NCI-H128 (cell line): Measurements from ENCODE around the gene KLHL29.
"Not testable (repeated sequence)": the region's sequence is repeated elsewhere in the genome, so short reads cannot be mapped to it uniquely, and the experiment has no call there.

ENCODE experiments used
- DNase-seq: peaks from one replicate; lab custom pipeline; 2025; ENCODE audit not compliant: unreplicated experiment; lab: John Stamatoyannopoulos, UW

Gene KLHL29

DNA sequence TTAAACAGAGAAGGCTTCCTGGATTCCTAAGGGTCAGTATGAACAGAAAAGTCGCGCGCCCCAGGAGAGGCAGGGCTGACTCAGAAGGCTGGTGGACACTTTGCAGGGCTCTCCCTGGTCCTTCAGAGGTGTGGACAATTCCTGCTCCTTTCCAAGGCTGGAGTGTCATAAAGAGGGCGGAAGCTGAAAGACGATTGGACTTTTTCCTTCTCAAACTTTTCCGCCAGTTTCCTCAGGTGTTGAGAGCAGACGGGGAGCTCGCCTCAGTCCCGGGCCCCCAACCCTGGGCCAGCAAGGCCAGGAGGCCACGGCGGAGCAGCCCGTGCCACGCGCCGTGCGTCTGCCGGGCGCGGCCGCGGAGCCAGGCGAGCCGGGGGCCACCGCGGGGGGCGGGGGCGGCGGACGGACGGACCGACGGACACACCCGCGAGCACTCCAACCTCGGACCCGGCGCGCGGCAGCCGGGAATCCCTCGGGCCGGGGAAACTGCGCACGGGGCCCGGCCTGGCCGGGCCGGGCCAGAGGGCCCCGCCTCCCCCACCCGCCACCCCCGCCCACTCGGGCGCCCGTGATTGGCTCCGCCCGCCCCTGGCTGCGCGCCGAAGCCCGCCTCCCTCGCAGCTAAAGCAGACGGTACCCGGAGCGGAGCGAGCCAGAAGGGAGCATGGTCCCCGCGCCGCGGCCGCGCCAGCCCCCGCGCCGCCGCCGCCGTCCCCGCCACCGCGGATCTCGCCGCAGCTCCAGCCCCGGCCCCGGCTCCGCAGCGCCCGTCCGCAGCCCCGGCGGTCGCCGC lies at the start of gene KLHL29:
TSS of gene KLHL29 (plus strand) at position 629 of the 793 bp plus-strand sequence. CDS start 177,018 bp downstream, outside the sequence.
- DNase-seq, result peak; percentile 58

GRCh38 chr2:23335550-23335949 lies 49.4 kb upstream of the KLHL29 start:
- DNase-seq, result no peak

DNA sequence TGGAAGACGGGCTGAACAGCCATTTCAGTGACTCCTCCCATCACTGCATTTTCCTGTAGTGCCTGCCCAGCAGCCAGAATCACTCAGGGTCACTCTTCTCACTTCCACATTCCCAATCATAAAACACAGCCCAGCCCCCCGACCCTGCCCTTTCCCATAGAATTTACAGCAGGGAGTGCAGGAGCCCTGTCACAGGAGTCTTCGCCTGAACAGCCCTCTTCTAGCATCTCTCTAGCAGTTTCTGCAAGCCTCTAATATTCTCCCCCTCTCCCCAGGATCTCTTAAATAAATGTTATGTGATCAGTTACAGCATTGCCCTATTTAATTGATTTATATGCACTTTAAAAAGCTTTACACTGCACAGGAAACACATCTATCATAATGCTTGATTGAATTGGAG lies 42.9 kb upstream of the KLHL29 start:
- no peak for DNase-seq

- no peak for DNase-seq
Observed at GRCh38 chr2:23346029-23346428, 39.0 kb upstream of the KLHL29 start.

DNA sequence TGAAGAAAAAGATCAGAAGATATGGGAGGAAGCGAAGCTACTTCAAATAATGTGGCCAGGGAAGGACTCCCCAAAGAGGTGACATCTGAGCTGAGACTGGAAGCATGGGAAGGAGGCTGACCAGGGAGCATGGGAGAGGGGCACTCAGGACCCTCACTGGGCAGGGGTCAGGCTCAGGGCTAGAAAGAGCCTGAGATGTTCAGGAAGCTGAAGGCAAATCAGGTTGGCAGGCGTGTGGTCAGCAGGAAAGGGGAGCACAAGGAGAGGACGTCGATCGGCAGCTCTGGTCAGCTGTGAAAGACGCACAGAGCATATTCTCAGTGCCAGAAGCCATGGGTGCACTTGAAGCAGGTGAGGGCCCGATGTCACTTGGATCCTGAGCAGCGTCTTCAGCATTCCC lies 38.2 kb upstream of the KLHL29 start:
- DNase-seq, result no peak

DNA sequence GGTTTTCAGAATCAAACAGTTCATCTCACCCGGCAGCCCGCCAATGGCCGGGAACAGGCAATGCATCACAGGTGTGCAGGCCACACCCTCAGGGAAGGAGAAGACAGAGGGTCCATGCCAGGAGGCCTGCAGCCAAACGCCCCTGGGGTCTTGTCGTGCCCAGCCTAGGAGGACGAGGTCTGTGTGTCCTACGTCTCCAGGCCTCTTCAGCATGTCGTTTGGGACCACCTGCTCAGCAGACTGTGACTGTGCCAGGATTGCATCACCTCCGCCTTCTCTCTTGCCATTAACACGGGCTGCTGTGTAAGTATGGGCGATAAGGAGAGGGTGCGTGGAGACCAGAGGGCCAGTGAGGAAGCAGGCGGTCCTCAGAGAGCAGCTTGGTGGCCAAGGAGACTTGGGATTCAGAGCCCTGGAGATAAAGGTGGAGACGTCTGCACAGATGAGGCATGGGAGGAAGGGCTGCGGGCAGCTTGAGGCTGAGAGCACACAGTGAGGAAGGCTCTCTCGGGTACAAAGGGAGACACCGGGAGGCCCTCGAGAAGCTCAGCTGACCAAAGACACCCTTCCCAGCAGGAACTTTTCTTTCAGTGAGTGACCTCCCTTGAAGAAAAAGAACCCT lies 37.4 kb upstream of the KLHL29 start:
- DNase-seq, result no peak

GRCh38 chr2:23348093-23348481 lies 36.9 kb upstream of the KLHL29 start:
- not testable (repeated sequence) for DNase-seq

GRCh38 chr2:23349508-23349907 lies 35.5 kb upstream of the KLHL29 start:
- no peak for DNase-seq

DNA sequence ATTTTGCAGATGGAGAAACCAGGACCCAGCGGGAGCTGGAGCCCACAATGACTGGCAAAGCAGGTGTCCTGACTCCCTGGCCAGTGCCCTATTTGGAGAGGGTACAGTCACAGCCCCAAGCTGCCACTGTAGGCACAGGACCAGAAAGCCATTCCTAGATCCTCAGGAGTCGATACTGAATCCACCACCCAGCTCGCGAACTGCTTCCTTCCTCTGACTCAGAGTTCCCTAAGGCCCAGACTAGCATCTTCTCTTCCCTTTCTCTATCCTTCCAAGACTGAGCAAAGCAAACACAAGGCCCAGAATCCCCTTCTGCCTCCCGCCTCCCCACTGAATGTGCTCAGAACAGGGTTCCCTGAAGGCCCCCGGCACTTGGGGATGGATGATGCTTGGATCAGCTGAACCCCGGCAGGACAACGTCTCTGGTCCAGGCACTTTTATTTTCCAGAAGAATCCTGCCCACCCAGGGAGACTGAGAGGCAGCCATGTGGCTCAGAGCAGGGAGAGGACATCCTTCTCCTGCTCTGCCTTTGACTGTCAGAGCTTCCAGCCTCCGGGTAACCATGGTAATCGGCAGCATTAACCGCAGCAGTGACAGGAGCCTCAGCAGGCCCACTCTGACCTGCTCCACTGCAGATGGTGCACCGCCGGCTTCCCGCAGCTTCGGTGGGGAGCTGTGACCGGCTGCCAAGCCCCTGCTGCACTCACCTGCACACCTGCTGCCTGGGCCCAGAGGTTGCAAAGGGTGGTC lies 34.8 kb upstream of the KLHL29 start:
- DNase-seq, result no peak

- DNase-seq, result no peak
Observed at GRCh38 chr2:23350792-23351355, 34.1 kb upstream of the KLHL29 start.

DNA sequence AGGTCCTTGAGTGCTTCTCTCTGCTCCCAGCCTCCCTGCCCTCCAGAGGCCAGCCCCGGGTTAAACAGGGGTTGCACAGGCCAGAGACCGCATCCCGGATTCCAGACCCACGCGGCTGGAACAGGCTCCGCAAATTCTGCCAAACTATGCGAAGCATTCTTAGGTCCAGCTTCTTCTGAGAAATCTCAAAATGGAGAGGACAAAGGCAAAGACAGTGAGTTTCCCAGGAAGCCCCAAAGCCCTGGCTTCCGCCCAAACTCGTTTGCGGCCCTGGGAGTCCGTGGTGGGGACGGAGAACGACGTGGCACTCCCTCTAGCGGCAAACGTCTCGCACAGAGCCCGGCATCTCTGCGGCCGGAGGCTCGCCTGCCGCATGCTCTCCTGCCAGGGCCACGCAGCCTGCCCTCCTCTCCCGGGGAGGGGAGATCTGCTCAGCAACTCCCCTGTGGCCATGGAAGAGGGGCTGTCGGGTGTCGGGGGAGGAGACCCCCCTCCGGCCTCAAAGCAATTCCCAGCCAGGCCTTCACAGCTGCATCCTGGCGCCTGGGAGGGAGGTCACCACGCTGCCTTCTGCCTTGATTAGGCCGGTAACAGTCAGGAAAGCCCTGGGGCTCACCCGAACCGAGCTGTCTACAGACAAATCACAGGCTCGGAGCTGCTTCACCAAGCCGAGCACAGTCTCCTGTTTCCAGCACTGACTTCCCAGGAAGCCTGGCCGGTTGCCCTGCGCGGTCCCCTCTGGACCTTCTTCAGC lies 33.4 kb upstream of the KLHL29 start:
- DNase-seq, result no peak

GRCh38 chr2:23354554-23354953 lies 30.4 kb upstream of the KLHL29 start:
- no peak for DNase-seq

DNA sequence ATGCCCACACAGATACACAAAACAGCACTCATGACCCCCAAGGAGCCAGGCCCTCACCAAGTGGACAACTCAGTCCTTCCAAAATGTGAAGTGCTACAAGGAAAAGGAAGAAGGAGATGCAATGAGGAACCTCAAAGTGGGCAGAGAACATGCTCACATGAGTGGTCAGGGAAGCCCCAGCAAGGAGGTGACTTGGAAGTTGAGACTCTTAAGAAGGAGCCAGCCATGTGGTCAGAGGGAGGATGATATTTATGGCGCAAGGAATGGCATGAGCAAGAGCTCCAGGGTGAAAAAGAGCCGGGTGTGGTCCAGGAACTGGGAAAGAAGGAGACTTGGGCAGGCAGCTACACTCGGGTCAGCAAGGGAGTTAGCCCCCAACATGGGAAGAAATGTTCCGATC lies 30.0 kb upstream of the KLHL29 start:
- DNase-seq, result no peak

GRCh38 chr2:23356711-23357110 lies 28.3 kb upstream of the KLHL29 start:
- no peak for DNase-seq

DNA sequence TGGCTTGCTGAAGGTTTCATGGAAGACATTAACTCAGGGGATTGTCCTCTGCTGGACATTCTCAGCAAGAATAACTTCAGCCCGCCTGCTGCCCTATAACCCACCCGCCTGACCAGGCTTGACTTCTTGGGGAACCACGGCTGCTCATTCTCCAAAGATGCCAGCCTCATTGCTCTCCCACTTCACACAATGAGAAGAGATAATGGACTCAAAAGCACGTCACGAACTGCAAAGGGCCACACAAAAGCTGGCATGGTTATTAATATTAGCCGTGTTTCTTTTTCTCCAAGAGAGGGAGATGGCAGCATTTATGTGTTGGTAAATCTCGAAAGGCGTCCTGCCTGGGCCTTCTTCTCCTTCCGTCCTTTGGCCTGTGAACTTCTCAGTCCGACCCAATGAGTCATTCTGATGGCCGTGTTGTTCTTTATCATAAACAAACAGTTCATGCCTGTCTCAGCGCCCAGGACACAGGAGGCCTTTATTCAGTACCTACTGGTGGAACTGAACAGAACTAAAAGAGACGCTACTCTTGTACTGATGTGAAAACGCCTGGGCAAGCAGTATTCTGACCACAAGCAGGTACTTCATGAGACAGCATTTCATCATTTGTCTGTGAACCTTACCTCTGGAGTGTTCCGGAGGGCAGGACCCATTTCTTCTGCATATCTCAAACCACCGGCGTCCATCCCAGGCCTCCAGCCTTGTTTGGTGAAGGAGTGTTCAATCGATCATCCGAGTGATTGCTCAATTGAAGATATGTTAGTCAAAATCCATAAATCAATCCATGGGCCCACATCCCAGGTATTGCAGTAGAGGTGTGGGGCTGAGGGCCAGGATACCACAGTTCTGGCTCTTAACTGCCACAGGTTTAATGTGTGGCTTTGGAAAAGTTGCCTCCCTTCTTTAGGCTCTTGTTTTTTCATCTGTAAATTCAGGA lies 25.1 kb upstream of the KLHL29 start:
- no peak for DNase-seq

GRCh38 chr2:23360571-23361125 lies 24.3 kb upstream of the KLHL29 start:
- no peak for DNase-seq

DNA sequence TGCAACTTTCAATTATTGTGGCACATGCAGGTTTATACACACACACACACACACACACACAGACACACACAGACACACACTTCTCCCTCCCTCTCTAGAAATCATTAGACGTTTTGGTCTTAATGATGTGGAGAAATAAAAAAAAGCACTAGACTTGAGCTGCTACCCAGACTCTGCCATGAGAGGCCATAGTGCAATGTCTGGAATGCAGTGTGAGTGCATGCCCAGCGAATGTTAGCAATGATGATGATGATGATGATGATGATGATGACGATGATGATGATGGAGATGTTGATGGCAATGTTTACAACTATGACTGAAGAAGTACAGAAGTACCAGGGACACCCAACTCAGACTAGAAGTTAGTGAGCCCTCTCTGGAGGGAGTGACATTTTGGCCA lies 23.8 kb upstream of the KLHL29 start:
- no peak for DNase-seq

DNA sequence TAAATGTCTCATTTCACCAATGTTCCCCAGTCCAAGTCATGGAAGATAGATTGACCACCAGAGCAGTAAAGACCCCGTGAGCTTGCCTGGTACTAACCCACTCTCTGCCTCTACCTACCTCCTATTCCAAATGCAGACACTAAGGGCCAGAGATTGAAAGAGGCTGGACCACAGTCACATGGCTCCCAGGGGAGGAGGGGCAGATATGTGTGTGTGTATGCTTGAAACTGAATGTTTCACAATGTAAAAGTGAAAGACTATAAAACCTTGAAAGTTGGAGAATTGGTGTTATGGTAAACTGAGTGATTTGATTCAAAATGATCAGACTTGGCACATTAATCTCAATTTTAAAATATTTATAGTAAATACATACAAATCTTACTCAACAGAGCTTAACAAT lies 21.7 kb upstream of the KLHL29 start:
- DNase-seq, result no peak

DNA sequence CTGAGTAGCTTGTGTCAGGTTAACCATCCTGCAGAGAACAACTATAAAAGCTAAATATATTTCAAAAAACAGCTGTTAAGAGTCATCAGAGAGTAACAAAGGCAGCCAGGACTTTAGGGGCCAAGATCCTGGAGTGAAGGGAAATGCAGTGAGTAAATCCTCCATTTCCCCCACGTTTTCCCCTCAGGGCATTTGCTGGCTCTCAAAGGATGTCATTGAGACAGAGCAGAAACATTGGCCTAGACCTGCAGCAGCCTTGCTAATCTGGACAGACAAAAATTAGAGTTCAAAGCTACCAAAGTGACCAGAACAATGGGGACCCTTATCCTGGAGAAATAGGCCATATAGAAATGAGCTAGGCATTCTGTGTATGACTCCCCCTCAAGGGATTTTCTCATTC lies 21.1 kb upstream of the KLHL29 start:
- no peak for DNase-seq

- DNase-seq, result no peak
Observed at GRCh38 chr2:23366720-23367119, 18.3 kb upstream of the KLHL29 start.
